ENCODE data around the gene FAM98B. TPM values are rescaled to one million over a fixed set of nuclear protein-coding genes. Genes with fewer than 3 reads are reported as not detected.
A peak's percentile ranks its signal among the peaks of the same experiment; 100 is the strongest.

FAM98B gene
- total RNA-seq, 2 experiments from 2014 or later = 34.7 to 42.9 TPM

- POLR2A ChIA-PET = interaction anchor here (0.7 kb wide), 1 partner anchor 17 kb away, joined by 4 read pairs; no protein-coding TSS in a partner anchor
- Mint-ChIP-seq H3K4me3 (no peak overlapping the region), H3K4me1 (peaks cover 55% of the 10 kb centered on the region), H3K27me3 (no peaks in the 10 kb centered on the region), H3K27ac (peak overlapping the region; percentile 77), H3K36me3 (ENCODE audit: low read depth) (peaks cover 75% of the 10 kb centered on the region), H3K9me3 (no peaks in the 10 kb centered on the region)
- DNase-seq = no peak
- CTCF ChIA-PET = interaction anchor here (0.8 to 1.4 kb wide), 5 partner anchors 13 to 208 kb away, joined by 3 read pairs; partner anchors contain the start of gene RASGRP1
Measured at GRCh38 chr15:38490242-38490922, 36.5 kb downstream of the FAM98B start.

GRCh38 chr15:38496151-38496550 is 42.2 kb downstream of the FAM98B start:
- POLR2A ChIA-PET = no interaction called here
- H3K4me1 Mint-ChIP-seq = peaks cover 42% of the 10 kb centered on the region
- no peaks in the 10 kb centered on the region for H3K9me3 Mint-ChIP-seq
- peak overlapping the region; percentile 63 for H3K27ac Mint-ChIP-seq
- no peaks in the 10 kb centered on the region for H3K27me3 Mint-ChIP-seq
- CTCF ChIA-PET = interaction anchor here (1.3 kb wide), 2 partner anchors 46 to 187 kb away, joined by 3 to 6 read pairs; no protein-coding TSS in a partner anchor
- no peak for DNase-seq
- peaks cover 82% of the 10 kb centered on the region for H3K36me3 Mint-ChIP-seq (ENCODE audit: low read depth)
- H3K4me3 Mint-ChIP-seq = no peak overlapping the region

GRCh38 chr15:38499651-38500050 is 45.7 kb downstream of the FAM98B start:
- DNase-seq = no peak
- Mint-ChIP-seq H3K27ac (peak overlapping the region; percentile 38), H3K27me3 (no peaks in the 10 kb centered on the region), H3K36me3 (ENCODE audit: low read depth) (peaks cover 90% of the 10 kb centered on the region), H3K4me1 (peaks cover 30% of the 10 kb centered on the region), H3K4me3 (no peak overlapping the region), H3K9me3 (no peaks in the 10 kb centered on the region)
- CTCF ChIA-PET = interaction anchor here (1.0 to 1.7 kb wide), 4 partner anchors 8 to 200 kb away, joined by 3 to 4 read pairs (median 4); no protein-coding TSS in a partner anchor
- POLR2A ChIA-PET = no interaction called here

DNA sequence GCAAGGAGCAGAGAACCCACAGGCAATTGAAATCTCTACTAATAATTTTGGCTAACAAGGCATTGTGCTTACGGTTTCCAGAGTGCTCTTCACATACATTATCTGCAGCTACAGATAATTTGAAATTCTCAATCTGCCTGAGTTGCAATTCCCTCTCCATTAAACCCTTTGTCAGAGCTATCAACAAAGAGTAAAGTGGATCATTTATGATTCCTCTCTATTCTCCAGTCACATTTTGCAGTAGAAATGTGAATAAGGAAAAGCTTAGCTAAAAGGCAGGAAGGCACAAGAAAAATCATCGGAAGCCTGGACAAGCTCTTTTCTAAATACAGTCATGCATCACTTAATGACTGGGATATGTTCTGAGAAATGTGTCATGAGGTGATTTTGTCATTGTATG is 49.6 kb downstream of the FAM98B start:
- Mint-ChIP-seq H3K4me1 (peaks cover 28% of the 10 kb centered on the region), H3K27me3 (no peaks in the 10 kb centered on the region), H3K36me3 (ENCODE audit: low read depth) (peaks cover 94% of the 10 kb centered on the region), H3K9me3 (no peaks in the 10 kb centered on the region), H3K27ac (peak overlapping the region; percentile 25), H3K4me3 (no peak overlapping the region)
- no peak for DNase-seq
- POLR2A ChIA-PET = no interaction called here
- CTCF ChIA-PET = interaction anchor here (0.8 to 3.7 kb wide), 6 partner anchors 10 to 201 kb away, joined by 3 to 16 read pairs (median 4); no protein-coding TSS in a partner anchor

GRCh38 chr15:38504680-38505467 is 50.9 kb downstream of the FAM98B start:
- ChIA-PET CTCF (interaction anchor here (1.0 to 3.7 kb wide), 9 partner anchors 11 to 195 kb away, joined by 3 to 16 read pairs (median 3); no protein-coding TSS in a partner anchor), POLR2A (no interaction called here)
- no peak overlapping the region for H3K4me3 Mint-ChIP-seq
- peaks cover 91% of the 10 kb centered on the region for H3K36me3 Mint-ChIP-seq (ENCODE audit: low read depth)
- H3K27ac Mint-ChIP-seq = peak overlapping the region; percentile 31
- peaks cover 30% of the 10 kb centered on the region for H3K4me1 Mint-ChIP-seq
- H3K9me3 Mint-ChIP-seq = no peaks in the 10 kb centered on the region
- H3K27me3 Mint-ChIP-seq = no peaks in the 10 kb centered on the region
- no peak for DNase-seq

DNA sequence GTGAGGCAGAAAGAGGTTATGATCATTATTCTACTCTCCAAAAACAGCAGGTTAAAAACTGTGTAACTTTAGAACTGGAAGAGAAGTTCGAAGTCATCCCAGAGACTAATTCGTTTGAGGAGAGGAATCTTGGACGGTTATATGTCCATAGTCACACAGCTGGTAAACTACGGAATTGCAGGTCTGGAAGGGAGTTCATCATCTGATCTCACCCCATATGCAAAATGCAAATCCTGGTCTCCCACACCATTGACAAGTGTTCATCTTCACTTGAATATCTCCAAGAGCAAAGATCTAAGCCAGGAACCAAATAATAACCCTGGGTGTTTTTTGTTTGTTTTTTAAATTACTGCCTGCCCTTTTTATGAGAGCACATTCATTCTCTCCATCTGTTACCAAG is 53.1 kb downstream of the FAM98B start:
- peak overlapping the region; percentile 65 for H3K27ac Mint-ChIP-seq
- DNase-seq = no peak
- H3K9me3 Mint-ChIP-seq = no peaks in the 10 kb centered on the region

DNA sequence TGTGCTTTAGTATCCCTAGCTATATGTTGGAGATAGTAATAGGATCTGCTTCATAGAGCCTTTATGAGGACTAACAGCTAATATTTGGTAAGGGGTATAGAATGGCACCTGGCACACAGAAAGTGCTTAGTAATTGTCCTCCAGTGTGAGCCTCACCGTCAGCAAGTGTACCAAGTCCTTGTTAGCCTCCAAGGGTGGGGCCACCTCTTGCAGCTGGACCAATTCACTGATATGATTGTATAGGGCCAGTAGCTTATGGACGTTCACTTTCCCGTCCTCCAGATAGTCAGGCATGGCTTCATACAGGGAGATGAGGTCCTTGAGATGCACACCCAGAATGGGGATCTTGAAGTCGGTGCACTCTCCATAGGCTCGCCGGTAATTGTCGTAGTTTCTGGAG is 53.6 kb downstream of the FAM98B start:
- H3K36me3 Mint-ChIP-seq (ENCODE audit: low read depth) = peaks cover 88% of the 10 kb centered on the region
- CTCF ChIA-PET = interaction anchor here (1.0 to 1.3 kb wide), 7 partner anchors 9 to 183 kb away, joined by 3 to 6 read pairs (median 3); no protein-coding TSS in a partner anchor
- H3K27me3 Mint-ChIP-seq = no peaks in the 10 kb centered on the region
- no peak overlapping the region for H3K27ac Mint-ChIP-seq
- POLR2A ChIA-PET = interaction anchor here (1.1 kb wide), 1 partner anchor 53 kb away, joined by 3 read pairs; no protein-coding TSS in a partner anchor
- H3K4me1 Mint-ChIP-seq = peaks cover 38% of the 10 kb centered on the region
- DNase-seq = no peak
- no peak overlapping the region for H3K4me3 Mint-ChIP-seq
- no peaks in the 10 kb centered on the region for H3K9me3 Mint-ChIP-seq

More for the DNA sequence above, 53.1 kb downstream of the FAM98B start:
- Mint-ChIP-seq H3K36me3 (ENCODE audit: low read depth) (peaks cover 89% of the 10 kb centered on the region), H3K27me3 (no peaks in the 10 kb centered on the region), H3K4me3 (no peak overlapping the region), H3K4me1 (peaks cover 38% of the 10 kb centered on the region)
- CTCF ChIA-PET = interaction anchor here (1.0 to 1.3 kb wide), 7 partner anchors 8 to 184 kb away, joined by 3 to 6 read pairs (median 3); no protein-coding TSS in a partner anchor
- POLR2A ChIA-PET = interaction anchor here (0.6 to 1.1 kb wide), 2 partner anchors 17 to 54 kb away, joined by 3 to 4 read pairs; no protein-coding TSS in a partner anchor

GRCh38 chr15:38508647-38509046 is 54.7 kb downstream of the FAM98B start:
- no peaks in the 10 kb centered on the region for H3K27me3 Mint-ChIP-seq
- H3K4me3 Mint-ChIP-seq = no peak overlapping the region
- H3K4me1 Mint-ChIP-seq = peaks cover 42% of the 10 kb centered on the region
- H3K27ac Mint-ChIP-seq = no peak overlapping the region
- peaks cover 88% of the 10 kb centered on the region for H3K36me3 Mint-ChIP-seq (ENCODE audit: low read depth)
- ChIA-PET POLR2A (no interaction called here), CTCF (interaction anchor here (1.2 kb wide), 1 partner anchor 14 kb away, joined by 3 read pairs; no protein-coding TSS in a partner anchor)
- no peaks in the 10 kb centered on the region for H3K9me3 Mint-ChIP-seq
- DNase-seq = no peak

GRCh38 chr15:38509152-38509551 is 55.2 kb downstream of the FAM98B start:
- H3K27ac Mint-ChIP-seq = peak overlapping the region; percentile 62
- H3K27me3 Mint-ChIP-seq = no peaks in the 10 kb centered on the region
- POLR2A ChIA-PET = no interaction called here
- CTCF ChIA-PET = interaction anchor here (0.9 to 1.9 kb wide), 4 partner anchors 9 to 187 kb away, joined by 3 to 5 read pairs (median 4); no protein-coding TSS in a partner anchor
- no peaks in the 10 kb centered on the region for H3K9me3 Mint-ChIP-seq
- no peak for DNase-seq
- peaks cover 44% of the 10 kb centered on the region for H3K4me1 Mint-ChIP-seq
- H3K4me3 Mint-ChIP-seq = no peak overlapping the region
- H3K36me3 Mint-ChIP-seq (ENCODE audit: low read depth) = peaks cover 87% of the 10 kb centered on the region

- H3K27ac Mint-ChIP-seq = no peak overlapping the region
- peaks cover 52% of the 10 kb centered on the region for H3K4me1 Mint-ChIP-seq
- H3K36me3 Mint-ChIP-seq (ENCODE audit: low read depth) = peaks cover 90% of the 10 kb centered on the region
- no peaks in the 10 kb centered on the region for H3K9me3 Mint-ChIP-seq
- ChIA-PET POLR2A (no interaction called here), CTCF (interaction anchor here (0.8 to 3.0 kb wide), 6 partner anchors 10 to 187 kb away, joined by 3 to 17 read pairs (median 4); partner anchors contain the start of gene RASGRP1)
- no peak for DNase-seq
- H3K4me3 Mint-ChIP-seq = no peak overlapping the region
- H3K27me3 Mint-ChIP-seq = no peaks in the 10 kb centered on the region
Measured at GRCh38 chr15:38512901-38513300, 59.0 kb downstream of the FAM98B start.

DNA sequence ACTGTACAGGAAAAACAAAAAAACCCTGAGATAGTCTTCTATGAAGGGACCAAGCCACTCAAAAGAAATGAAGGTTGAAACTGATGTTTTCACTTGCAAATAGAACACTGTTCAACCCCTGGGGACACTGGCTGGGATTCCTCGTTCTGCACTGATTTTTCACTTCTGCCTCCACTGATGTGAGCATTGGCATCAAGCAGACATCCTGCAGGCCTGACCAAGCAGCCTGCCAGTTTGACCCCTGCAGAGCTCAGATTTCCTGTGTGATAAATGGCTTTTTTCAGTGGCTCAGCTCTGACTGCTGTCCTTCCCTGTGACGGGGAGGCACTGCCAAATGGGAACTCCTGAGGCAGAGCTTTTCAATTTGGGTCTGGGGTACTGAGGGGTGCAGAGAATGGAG is 60.7 kb downstream of the FAM98B start:
- no peaks in the 10 kb centered on the region for H3K27me3 Mint-ChIP-seq
- ChIA-PET CTCF (interaction anchor here (0.8 to 1.4 kb wide), 4 partner anchors 9 to 175 kb away, joined by 3 to 4 read pairs (median 3); no protein-coding TSS in a partner anchor), POLR2A (no interaction called here)
- peaks cover 87% of the 10 kb centered on the region for H3K36me3 Mint-ChIP-seq (ENCODE audit: low read depth)
- DNase-seq = no peak
- no peak overlapping the region for H3K27ac Mint-ChIP-seq
- peaks cover 44% of the 10 kb centered on the region for H3K4me1 Mint-ChIP-seq
- H3K9me3 Mint-ChIP-seq = no peaks in the 10 kb centered on the region
- H3K4me3 Mint-ChIP-seq = no peak overlapping the region

GRCh38 chr15:38516626-38517025 is 62.7 kb downstream of the FAM98B start:
- peaks cover 36% of the 10 kb centered on the region for H3K4me1 Mint-ChIP-seq
- H3K36me3 Mint-ChIP-seq (ENCODE audit: low read depth) = peaks cover 77% of the 10 kb centered on the region
- no peak overlapping the region for H3K4me3 Mint-ChIP-seq
- H3K27ac Mint-ChIP-seq = no peak overlapping the region
- H3K9me3 Mint-ChIP-seq = no peaks in the 10 kb centered on the region
- CTCF ChIA-PET = interaction anchor here (0.7 to 3.0 kb wide), 7 partner anchors 9 to 174 kb away, joined by 3 to 8 read pairs (median 3); partner anchors contain the start of gene RASGRP1
- DNase-seq = no peak
- no peaks in the 10 kb centered on the region for H3K27me3 Mint-ChIP-seq
- POLR2A ChIA-PET = no interaction called here

Measured in activated CD4-positive, alpha-beta T cell treated with anti-CD3 and anti-CD28 coated beads, Interleukin-2, amount 10 ng/mL, durations not matched to agents 7 days and 5 days (primary cell).